HG03558 (cell line): ENCODE measurements around the gene SLC22A5.

Source experiments
- ATAC-seq: cut with Tn5 transposase; IDR thresholded peaks from one replicate; pipeline ENCODE4 v1.9.1; 2021; ENCODE audit warnings: moderate number of reproducible peaks; ENCODE audit not compliant: unreplicated experiment; ENCODE audit errors: extremely low read depth

Gene SLC22A5

DNA sequence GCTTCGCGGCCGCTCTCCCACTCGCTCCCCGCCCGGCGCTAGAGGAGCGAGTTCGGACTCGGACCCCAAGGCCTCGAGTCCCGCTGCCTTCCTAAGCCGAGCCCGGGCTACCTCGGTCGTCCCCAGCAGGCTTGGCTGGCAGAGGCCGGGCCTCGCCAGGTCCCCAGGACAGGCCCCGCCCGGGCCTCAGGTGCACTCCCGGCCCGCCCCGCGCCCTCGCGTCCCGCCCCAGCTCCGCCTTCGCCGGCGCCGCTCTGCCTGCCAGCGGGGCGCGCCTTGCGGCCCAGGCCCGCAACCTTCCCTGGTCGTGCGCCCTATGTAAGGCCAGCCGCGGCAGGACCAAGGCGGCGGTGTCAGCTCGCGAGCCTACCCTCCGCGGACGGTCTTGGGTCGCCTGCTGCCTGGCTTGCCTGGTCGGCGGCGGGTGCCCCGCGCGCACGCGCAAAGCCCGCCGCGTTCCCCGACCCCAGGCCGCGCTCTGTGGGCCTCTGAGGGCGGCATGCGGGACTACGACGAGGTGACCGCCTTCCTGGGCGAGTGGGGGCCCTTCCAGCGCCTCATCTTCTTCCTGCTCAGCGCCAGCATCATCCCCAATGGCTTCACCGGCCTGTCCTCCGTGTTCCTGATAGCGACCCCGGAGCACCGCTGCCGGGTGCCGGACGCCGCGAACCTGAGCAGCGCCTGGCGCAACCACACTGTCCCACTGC lies at the start of gene SLC22A5:
TSS of gene SLC22A5 (plus strand) at position 237 of the 707 bp plus-strand sequence. CDS start at position 500, 263 bp downstream.
- ATAC-seq: peak; percentile 75

DNA sequence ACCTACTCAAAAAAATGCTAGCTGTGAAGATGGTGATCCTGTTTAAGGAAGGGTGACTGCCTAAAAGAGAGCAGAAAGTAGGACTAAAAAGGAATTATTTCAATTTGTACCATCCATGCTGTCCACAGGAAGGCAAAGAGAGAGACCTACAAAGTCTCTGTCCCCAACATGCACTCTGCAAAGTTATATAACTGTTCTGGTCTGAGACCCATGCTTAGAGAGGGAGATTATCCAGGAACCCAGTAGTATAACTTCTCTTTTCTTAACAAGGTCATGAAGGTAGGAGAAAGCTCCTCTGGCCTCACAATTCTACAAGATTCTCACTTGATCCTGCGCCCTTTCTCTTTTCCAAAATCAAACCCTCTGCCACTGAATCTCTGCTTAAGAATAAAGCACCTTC lies 49.5 kb upstream of the SLC22A5 start:
- ATAC-seq: no peak

DNA sequence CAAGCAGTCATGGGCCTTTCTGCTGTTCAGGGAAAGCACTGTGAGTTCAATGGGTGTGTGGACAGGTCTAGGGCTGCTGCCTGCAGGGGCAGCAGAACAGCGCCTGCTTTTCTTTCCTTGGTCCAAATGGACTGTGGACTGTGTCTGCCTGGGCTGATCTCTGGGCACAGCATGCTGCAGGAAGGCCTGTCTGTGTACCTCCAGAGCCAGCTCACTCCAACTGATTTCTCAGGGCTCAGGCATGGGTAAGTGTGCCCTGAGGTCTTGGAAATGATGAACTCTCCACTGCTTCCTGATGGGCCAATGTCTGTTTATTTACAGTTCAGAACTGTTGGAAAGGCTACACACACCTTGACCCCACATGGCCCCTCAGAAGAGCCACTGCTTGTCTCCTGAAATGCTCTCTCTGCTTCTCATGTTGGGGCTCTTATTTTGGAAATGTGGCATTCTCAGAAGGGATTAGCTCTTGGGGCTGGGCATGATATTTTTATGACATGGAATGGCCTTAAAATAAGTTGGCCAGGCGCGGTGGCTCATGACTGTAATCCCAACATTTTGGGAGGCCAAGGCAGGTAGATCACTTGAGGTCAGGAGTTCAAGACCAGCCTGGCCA lies 48.3 kb upstream of the SLC22A5 start:
- no peak for ATAC-seq

DNA sequence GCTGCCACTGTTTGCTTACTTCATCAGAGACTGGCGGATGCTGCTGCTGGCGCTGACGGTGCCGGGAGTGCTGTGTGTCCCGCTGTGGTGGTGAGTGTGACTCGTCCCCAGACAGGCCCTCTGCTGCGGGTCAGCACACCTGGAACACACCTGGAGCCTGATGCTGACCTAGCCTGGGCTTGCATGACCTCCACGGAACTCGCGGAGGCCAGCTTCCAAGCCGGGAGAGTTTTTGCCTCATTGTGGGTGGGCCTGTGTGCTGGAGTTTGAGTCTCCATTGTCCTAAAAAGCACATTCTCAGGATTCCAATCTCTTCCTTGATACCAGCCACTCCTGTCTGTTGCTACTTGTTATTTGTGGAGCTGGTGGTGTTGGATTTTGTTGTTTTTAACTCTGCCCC lies 47.2 kb upstream of the SLC22A5 start:
- ATAC-seq: no peak

DNA sequence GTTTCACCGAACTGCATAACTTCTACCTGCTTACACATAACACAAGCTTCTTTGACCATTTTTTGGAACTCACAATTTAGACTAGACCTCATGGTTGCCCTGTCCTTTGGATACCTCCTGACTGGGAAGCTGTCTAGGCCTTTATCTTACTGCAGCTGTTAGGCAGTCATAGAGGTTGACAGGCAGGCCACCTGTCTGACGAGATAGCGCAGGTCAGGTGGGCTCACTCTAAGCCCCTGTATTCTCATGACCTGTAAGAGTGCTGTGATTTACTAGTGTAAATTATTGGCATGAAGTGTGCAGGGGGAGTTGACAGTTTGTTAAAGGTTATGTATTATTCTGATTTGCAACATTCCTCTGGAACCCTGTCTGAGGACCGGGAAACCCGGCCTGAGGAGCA lies 46.3 kb upstream of the SLC22A5 start:
- ATAC-seq: no peak

DNA sequence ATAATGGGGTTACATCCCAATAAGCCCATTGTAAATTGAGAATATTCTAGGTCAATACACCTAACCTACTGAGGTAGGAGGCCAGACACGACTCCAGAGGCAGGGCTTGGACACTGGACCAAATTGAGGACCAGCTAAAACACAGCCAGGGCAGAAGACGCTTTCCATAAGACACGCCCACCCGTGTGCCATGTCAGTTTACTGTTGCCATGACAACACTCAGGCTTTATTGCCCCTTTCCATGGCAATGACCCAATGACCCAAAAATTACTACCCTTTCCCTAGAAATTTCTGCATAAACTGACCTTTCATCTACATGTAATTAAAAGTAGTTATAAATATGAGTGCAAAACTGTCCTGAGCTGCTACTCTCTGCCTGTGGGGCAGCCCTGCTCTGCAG lies 43.8 kb upstream of the SLC22A5 start:
- no peak for ATAC-seq

DNA sequence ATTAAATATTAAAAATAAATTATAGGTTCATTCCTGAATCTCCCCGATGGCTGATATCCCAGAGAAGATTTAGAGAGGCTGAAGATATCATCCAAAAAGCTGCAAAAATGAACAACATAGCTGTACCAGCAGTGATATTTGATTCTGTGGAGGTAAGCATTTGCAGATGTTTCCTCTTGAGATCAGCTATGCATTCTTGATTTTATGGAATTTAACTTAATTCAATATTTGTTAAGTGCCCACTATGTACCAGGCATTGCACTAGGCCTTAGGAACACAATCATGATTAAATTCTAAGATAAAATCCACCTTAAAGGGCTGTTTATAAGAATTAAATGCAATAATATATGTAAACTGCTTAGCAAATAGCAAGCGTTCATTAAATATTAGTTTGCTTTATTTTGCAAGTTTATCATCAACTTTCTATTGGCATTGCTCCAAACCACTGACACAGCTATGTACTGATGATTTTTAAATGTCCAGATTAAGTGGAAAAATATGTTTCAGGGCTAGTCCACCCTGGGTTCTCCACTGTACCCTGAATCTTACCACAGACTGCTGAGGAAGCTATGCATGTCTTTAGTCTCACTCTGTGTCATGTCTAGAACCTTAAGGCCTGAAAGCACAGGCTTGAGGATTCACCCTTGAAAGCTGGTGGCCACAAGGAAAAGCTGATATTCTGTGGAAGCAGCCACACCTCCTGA lies 42.1 kb upstream of the SLC22A5 start:
- ATAC-seq: no peak

DNA sequence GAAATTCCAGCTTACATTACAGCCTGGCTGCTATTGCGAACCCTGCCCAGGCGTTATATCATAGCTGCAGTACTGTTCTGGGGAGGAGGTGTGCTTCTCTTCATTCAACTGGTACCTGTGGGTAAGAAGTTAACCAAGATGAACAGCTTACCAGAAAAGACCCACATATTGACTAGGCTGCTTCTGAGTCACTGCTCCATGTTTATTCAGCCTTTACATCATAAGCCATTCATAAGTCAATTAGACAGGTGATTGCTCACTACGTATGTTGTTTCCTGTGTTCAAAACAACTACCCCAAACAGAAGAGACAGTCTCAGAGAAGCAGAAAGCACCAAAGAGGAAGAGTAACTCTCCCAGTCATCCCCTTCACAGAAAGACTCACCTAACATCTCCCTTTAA lies 34.7 kb upstream of the SLC22A5 start:
- ATAC-seq: no peak

DNA sequence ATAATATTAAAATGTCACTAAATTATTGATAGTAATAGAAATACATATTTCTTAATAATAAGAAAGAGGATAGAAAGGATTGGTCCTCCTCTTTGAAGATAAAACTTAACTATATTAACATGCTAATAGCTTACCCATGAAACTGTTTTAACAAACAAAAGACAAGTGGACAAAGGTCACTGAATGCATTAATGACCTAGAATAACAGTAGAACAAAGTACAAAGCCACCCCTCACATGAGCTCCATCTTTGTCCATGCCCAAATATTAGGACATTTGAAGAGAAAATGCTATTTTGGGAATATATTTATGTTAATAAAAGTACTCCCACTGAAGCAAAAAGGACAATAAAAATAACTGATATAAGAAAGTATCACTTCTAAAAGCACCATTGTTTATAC lies 34.1 kb upstream of the SLC22A5 start:
- ATAC-seq: no peak

DNA sequence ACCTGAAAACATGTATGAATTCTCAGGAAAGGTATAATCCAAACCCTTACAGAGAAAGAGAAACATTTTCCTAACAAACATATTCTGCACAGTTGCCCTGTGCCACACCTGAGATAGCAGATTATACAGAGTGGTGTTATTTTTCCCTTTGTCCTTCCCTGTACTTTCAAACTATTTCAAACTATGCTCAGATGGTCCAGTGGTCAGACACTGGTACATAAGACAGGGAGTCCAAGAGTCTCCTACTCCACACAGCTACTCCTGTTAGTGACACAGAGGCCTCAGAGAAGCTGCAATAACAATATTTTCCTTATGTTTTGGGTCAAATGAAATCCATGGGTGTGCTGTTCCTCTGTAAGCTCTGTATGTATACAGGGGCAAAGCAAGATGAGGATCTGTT lies 30.0 kb upstream of the SLC22A5 start:
- no peak for ATAC-seq

DNA sequence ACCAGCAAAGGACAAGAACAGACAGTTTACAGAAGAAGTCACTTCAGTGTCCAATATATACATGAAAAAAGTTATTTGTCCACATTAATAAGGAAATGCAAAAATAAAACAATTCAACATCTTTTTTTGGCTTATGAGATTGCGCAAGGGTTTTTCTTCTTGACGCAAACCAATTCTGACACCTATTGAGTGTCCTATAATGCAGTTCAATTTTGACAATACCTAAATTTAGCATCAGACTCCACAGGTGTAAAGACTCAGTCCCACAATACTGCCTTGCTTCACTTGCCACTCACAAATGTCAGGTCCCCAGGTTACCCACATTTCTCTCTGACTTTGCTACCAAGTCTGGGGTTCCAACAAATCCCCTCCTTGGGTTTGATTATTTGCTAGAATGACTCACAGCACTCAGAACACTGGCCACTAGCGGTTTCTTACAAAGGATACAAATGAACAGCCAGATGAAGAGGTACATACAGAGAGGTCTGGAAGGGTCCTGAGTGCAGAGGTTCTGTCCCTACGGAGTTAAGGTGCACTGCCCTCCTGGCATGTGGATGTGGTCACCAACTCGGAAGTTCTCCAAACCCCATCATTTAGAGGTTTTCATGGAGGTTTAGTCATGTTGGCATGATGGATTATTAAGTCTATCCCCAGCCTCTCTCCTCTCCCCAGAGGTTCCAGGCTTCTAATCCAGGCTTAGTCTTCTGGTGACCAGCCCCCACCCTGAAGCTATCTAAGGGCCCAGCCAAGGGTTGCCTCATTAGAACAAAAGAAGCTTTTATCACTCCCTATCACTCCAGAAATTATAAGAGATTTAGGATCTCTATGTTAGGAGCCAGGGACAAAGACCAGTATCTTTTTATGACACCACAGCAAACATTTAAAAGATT lies 27.0 kb upstream of the SLC22A5 start:
- ATAC-seq: no peak

DNA sequence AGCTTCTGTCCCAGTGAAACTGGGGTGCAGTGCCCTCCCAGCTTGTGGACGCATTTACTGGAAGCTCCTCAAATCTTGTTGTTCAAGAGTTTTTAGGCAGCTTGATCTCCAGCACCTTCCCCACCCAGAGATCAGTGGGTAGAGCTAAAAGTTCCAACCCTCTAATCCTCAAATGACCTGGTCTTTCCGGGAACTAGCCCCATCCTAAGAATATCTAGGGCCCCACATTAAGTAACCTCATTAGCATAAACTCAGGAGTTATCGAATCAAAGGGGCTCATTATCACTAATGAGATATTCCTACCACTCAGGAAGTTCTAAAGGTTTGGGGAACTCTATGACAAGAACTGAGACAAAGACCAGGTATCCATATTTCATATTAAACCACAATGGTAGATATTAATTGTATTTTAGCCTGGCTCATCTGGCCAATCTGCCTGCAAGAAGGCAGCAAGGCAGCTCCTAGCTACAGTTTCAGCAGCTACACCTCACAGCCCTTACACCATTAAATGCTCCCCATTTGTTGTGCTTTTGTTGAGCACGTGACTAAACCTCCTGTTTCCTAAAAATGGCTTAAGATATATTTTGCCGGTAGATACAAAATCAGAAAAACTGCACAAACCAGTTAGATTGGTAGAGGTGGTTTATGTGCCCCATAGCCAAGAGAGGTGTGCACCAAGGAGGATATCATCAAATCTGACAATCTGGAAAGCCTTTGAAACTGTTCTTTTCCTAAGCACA lies 24.6 kb upstream of the SLC22A5 start:
- no peak for ATAC-seq

DNA sequence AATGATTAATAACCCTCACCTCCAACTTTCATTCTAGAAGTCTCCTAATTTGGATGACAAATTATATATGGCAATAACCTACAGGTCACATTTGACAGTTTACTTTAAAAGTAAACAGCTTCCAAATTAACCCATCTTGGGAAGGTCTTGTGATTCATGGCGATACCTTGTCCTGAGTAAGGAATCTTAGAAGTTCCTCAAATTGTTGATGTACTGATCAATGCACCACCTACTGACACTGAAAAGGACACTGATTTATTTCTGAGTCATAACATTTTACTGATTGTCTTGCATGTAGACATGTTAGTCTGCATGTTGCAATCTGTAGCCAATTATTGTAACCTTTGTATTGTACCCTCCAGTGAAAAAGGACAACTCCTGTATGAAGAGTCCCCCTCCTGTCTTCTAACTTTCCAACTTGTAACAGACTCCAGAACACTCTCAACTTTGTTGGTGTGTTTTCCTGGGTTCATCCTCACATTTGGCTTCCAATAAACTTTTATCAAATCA lies 16.0 kb upstream of the SLC22A5 start:
- ATAC-seq: no peak

DNA sequence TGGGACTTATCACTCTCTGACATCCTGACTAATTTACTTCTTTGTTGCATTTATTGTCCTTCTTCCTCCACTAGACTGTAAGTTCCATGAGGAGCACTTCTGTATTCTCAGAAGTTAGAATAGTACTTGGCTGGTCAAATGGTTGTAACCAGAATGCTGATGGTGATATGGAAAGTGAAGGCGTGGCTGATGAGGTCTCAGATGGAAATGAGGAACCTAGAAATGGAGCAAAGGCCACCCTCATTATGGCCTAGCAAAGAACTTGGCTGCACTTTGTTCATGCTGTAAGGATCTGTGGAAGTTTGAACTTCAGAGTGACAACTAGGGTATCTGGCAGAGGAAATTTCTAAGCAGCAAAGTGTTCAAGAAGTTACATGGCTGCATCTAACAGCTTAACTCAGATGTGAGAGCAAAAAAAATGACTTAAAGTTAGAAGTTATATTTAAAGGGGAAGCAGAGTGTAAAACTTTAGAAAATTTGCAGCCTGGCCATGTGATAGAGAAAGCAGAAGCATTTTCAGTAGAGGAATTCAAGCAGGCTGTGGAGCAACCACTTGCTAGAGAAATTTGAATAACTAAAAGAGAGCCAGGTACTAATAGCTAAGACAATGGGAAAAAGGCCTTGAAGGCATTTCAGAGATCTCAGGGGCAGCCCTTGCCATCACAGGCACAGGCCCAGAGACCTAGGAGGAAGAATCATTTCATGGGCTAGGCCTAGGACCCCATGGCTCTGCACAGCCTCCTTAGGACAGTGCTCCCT lies 14.9 kb upstream of the SLC22A5 start:
- ATAC-seq: no peak

DNA sequence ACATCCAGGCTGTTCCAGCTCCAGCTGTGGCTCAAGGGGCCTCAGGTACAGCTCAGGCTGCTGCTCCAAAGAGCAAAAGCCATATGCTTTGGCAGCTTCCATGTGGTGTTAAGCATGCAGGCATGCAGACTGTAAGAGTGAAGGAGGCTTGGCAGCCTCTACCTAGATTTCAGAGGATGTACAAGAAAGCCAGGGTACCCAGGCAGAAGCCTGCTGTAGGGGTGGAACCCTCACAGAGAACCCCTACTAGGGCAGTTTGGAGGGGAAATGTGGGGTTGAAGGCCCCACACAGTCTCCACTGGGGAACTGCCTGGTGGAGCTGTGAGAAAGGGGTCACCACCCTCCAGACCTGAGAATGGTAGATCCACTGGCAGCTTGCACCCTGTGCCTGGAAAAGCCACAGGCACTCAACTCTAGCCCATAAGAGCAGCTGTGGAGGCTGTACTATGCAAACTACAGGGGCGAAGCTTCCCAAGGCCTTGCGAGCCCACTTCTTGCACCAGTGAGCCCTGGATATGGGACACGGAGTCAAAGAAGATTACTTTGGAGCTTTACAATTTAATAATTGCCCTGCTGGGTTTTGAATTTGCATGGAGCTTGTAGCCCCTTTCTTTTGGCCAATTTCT lies 14.3 kb upstream of the SLC22A5 start:
- no peak for ATAC-seq

DNA sequence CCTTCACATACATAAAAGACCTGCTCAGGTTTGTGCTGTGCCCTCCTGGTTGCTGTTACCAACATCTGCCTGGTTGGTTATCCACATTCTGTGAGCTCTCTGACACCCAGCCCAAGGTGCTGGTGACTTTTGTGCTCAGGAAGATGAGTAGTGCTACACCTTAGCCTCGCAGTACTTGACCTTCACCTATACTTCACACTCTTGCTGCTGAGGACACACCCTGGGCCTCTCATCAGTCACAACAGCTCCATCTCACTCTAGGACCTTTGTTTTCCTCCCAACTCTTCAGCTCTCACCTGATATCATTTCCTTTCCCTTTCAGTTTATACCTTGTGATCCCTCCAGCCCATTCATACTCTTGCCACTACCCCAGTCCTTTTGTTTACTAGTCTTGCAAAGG lies 10.7 kb upstream of the SLC22A5 start:
- no peak for ATAC-seq

DNA sequence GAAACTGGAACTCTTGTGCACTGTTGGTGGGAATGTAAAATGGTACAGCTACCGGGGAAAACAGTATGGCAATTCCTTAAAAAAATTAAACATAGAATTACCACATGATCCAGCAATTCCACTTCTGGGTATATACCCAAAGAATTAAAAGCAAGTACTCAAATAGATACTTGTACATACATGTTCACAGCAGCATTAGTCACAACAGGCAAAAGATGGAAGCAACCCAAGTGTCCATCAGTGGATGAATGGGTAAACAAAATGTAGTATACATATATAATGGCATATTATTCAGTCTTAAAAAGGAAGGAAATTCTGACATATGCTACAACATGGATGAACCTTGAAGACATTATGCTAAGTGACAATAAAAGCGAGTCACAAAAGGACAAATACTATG lies 7.4 kb upstream of the SLC22A5 start:
- no peak for ATAC-seq

DNA sequence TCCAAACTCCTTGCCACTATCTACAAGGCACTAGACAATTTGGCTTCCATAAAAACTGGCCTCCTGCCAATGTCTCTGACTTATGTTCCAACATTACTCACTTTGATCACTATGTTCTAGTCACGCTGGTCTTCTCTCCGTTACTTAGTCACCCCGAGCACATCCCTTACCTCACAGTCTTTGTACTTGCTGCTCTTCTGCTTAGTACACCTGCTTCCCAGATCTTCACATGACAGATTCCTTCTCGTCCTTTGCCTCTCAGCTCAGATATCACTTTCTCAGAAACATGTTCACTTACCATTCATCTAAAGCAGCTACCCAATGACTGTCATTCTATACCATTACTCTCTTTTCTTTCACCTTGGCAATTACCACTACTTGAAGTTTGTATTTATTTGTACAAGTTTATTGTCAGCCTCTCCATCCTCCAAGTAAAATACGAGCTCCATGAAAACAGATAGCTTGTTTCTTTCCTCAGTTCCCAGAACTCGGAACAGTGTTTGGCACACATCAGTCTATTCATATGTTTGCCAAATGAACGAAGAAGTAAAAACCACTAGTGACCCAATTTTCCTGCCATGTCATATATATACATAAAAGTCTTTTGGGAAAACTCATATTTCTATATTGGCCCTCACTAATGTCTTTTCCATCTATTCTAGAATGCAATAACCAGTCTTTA lies 5.9 kb upstream of the SLC22A5 start:
- ATAC-seq: no peak
